ENCODE measurements around the gene KRTAP12-4.
"Not testable (repeated sequence)": the region's sequence is repeated elsewhere in the genome, so short reads cannot be mapped to it uniquely, and the experiment has no call there.

KRTAP12-4 gene

GRCh38 chr21:44696572-44696971 is 42.1 kb upstream of the KRTAP12-4 start:
- Histone ChIP-seq H2AFZ (ENCODE audit: low read depth, low read length) (no peak overlapping the region), H3K36me3 (ENCODE audit: insufficient read depth, low read length) (no peaks in the 10 kb centered on the region), H3K4me3 (ENCODE audit: low read length) (no peak overlapping the region), H3K27me3 (ENCODE audit: insufficient read depth, low read length) (peaks cover 30% of the 10 kb centered on the region), H3K4me1 (ENCODE audit: insufficient read depth, low read length) (peaks cover 14% of the 10 kb centered on the region), H3K9me3 (ENCODE audit: low read length) (no peaks in the 10 kb centered on the region)

GRCh38 chr21:44695641-44696040 is 41.2 kb upstream of the KRTAP12-4 start:
- Histone ChIP-seq H3K27me3 (ENCODE audit: insufficient read depth, low read length) (peaks cover 24% of the 10 kb centered on the region), H2AFZ (ENCODE audit: low read depth, low read length) (no peak overlapping the region), H3K9me3 (ENCODE audit: low read length) (no peaks in the 10 kb centered on the region), H3K4me3 (ENCODE audit: low read length) (no peak overlapping the region), H3K36me3 (ENCODE audit: insufficient read depth, low read length) (no peaks in the 10 kb centered on the region), H3K4me1 (ENCODE audit: insufficient read depth, low read length) (peaks cover 14% of the 10 kb centered on the region)

- no peaks in the 10 kb centered on the region for H3K36me3 ChIP-seq (ENCODE audit: insufficient read depth, low read length)
- no peaks in the 10 kb centered on the region for H3K9me3 ChIP-seq (ENCODE audit: low read length)
- H3K4me1 ChIP-seq (ENCODE audit: insufficient read depth, low read length): peaks cover 11% of the 10 kb centered on the region
- H3K4me3 ChIP-seq (ENCODE audit: low read length): no peak overlapping the region
- no peak overlapping the region for H2AFZ ChIP-seq (ENCODE audit: low read depth, low read length)
- H3K27me3 ChIP-seq (ENCODE audit: insufficient read depth, low read length): peaks cover 20% of the 10 kb centered on the region
These were observed 40.7 kb upstream of the KRTAP12-4 start for GRCh38 chr21:44695184-44695583.

GRCh38 chr21:44694776-44695175 is 40.3 kb upstream of the KRTAP12-4 start:
- Histone ChIP-seq H3K4me1 (ENCODE audit: insufficient read depth, low read length) (peaks cover 7% of the 10 kb centered on the region), H2AFZ (ENCODE audit: low read depth, low read length) (no peak overlapping the region), H3K9me3 (ENCODE audit: low read length) (no peaks in the 10 kb centered on the region), H3K36me3 (ENCODE audit: insufficient read depth, low read length) (no peaks in the 10 kb centered on the region), H3K4me3 (ENCODE audit: low read length) (no peak overlapping the region), H3K27me3 (ENCODE audit: insufficient read depth, low read length) (peaks cover 17% of the 10 kb centered on the region)

- H3K4me3 ChIP-seq (ENCODE audit: low read length): no peak overlapping the region
- no peaks in the 10 kb centered on the region for H3K9me3 ChIP-seq (ENCODE audit: low read length)
- peaks cover 7% of the 10 kb centered on the region for H3K27me3 ChIP-seq (ENCODE audit: insufficient read depth, low read length)
- no peak overlapping the region for H2AFZ ChIP-seq (ENCODE audit: low read depth, low read length)
- peaks cover 3% of the 10 kb centered on the region for H3K4me1 ChIP-seq (ENCODE audit: insufficient read depth, low read length)
- no peaks in the 10 kb centered on the region for H3K36me3 ChIP-seq (ENCODE audit: insufficient read depth, low read length)
These were observed 38.5 kb upstream of the KRTAP12-4 start for GRCh38 chr21:44692798-44693512.

- H3K9me3 ChIP-seq (ENCODE audit: low read length): no peaks in the 10 kb centered on the region
- H3K4me1 ChIP-seq (ENCODE audit: insufficient read depth, low read length): peaks cover 1% of the 10 kb centered on the region
- no peak overlapping the region for H2AFZ ChIP-seq (ENCODE audit: low read depth, low read length)
- H3K4me3 ChIP-seq (ENCODE audit: low read length): no peak overlapping the region
- H3K27me3 ChIP-seq (ENCODE audit: insufficient read depth, low read length): peaks cover 6% of the 10 kb centered on the region
- H3K36me3 ChIP-seq (ENCODE audit: insufficient read depth, low read length): no peaks in the 10 kb centered on the region
These were observed 37.2 kb upstream of the KRTAP12-4 start for GRCh38 chr21:44691686-44692085.

- not testable (repeated sequence) for H3K36me3 ChIP-seq (ENCODE audit: insufficient read depth, low read length); H3K9me3 ChIP-seq (ENCODE audit: low read length); H3K27me3 ChIP-seq (ENCODE audit: insufficient read depth, low read length); H2AFZ ChIP-seq (ENCODE audit: low read depth, low read length); H3K4me1 ChIP-seq (ENCODE audit: insufficient read depth, low read length); H3K4me3 ChIP-seq (ENCODE audit: low read length)
These were observed 35.3 kb upstream of the KRTAP12-4 start for GRCh38 chr21:44689740-44690139.

GRCh38 chr21:44687671-44688070 is 33.2 kb upstream of the KRTAP12-4 start:
- H3K27me3 ChIP-seq (ENCODE audit: insufficient read depth, low read length): peaks cover 6% of the 10 kb centered on the region
- peaks cover 8% of the 10 kb centered on the region for H3K4me1 ChIP-seq (ENCODE audit: insufficient read depth, low read length)
- H2AFZ ChIP-seq (ENCODE audit: low read depth, low read length): no peak overlapping the region
- H3K36me3 ChIP-seq (ENCODE audit: insufficient read depth, low read length): no peaks in the 10 kb centered on the region
- H3K4me3 ChIP-seq (ENCODE audit: low read length): no peak overlapping the region
- H3K9me3 ChIP-seq (ENCODE audit: low read length): peaks cover 2% of the 10 kb centered on the region

GRCh38 chr21:44686843-44687561 is 32.5 kb upstream of the KRTAP12-4 start:
- peaks cover 2% of the 10 kb centered on the region for H3K9me3 ChIP-seq (ENCODE audit: low read length)
- no peak overlapping the region for H2AFZ ChIP-seq (ENCODE audit: low read depth, low read length)
- peaks cover 8% of the 10 kb centered on the region for H3K4me1 ChIP-seq (ENCODE audit: insufficient read depth, low read length)
- no peak overlapping the region for H3K4me3 ChIP-seq (ENCODE audit: low read length)
- peaks cover 10% of the 10 kb centered on the region for H3K27me3 ChIP-seq (ENCODE audit: insufficient read depth, low read length)
- no peaks in the 10 kb centered on the region for H3K36me3 ChIP-seq (ENCODE audit: insufficient read depth, low read length)

GRCh38 chr21:44686000-44686781 is 31.7 kb upstream of the KRTAP12-4 start:
- Histone ChIP-seq H3K27me3 (ENCODE audit: insufficient read depth, low read length) (peaks cover 11% of the 10 kb centered on the region), H2AFZ (ENCODE audit: low read depth, low read length) (no peak overlapping the region), H3K36me3 (ENCODE audit: insufficient read depth, low read length) (no peaks in the 10 kb centered on the region), H3K4me1 (ENCODE audit: insufficient read depth, low read length) (peaks cover 8% of the 10 kb centered on the region), H3K9me3 (ENCODE audit: low read length) (peaks cover 2% of the 10 kb centered on the region), H3K4me3 (ENCODE audit: low read length) (no peak overlapping the region)

- not testable (repeated sequence) for H2AFZ ChIP-seq (ENCODE audit: low read depth, low read length); H3K9me3 ChIP-seq (ENCODE audit: low read length); H3K4me3 ChIP-seq (ENCODE audit: low read length); H3K4me1 ChIP-seq (ENCODE audit: insufficient read depth, low read length); H3K36me3 ChIP-seq (ENCODE audit: insufficient read depth, low read length)
- H3K27me3 ChIP-seq (ENCODE audit: insufficient read depth, low read length): peaks cover 11% of the 10 kb centered on the region
These were observed 30.6 kb upstream of the KRTAP12-4 start for GRCh38 chr21:44685050-44685449.

- Histone ChIP-seq H3K27me3 (ENCODE audit: insufficient read depth, low read length) (peaks cover 8% of the 10 kb centered on the region), H3K9me3 (ENCODE audit: low read length) (peaks cover 2% of the 10 kb centered on the region), H3K4me3 (ENCODE audit: low read length) (no peak overlapping the region), H2AFZ (ENCODE audit: low read depth, low read length) (no peak overlapping the region), H3K36me3 (ENCODE audit: insufficient read depth, low read length) (no peaks in the 10 kb centered on the region), H3K4me1 (ENCODE audit: insufficient read depth, low read length) (peaks cover 8% of the 10 kb centered on the region)
These were observed 30.0 kb upstream of the KRTAP12-4 start for GRCh38 chr21:44684483-44684882.

- Histone ChIP-seq H3K4me3 (ENCODE audit: low read length) (no peak overlapping the region), H3K4me1 (ENCODE audit: insufficient read depth, low read length) (peaks cover 8% of the 10 kb centered on the region), H3K27me3 (ENCODE audit: insufficient read depth, low read length) (peaks cover 8% of the 10 kb centered on the region), H3K36me3 (ENCODE audit: insufficient read depth, low read length) (no peaks in the 10 kb centered on the region), H2AFZ (ENCODE audit: low read depth, low read length) (no peak overlapping the region), H3K9me3 (ENCODE audit: low read length) (peaks cover 2% of the 10 kb centered on the region)
These were observed 29.6 kb upstream of the KRTAP12-4 start for GRCh38 chr21:44684077-44684476.
